Measurements from ENCODE around the gene WDR7. TPM values are rescaled to one million over a fixed set of nuclear protein-coding genes. Genes with fewer than 3 reads are reported as not detected.
A peak's percentile ranks its signal among the peaks of the same experiment; 100 is the strongest.

The WDR7 gene
- total and polyA plus RNA-seq, 9 of the 15 experiments (the other 6 are each of a cell fraction or from before 2014, with no cell fraction given): 1.4 to 9.4 (median 5.3) TPM

DNA sequence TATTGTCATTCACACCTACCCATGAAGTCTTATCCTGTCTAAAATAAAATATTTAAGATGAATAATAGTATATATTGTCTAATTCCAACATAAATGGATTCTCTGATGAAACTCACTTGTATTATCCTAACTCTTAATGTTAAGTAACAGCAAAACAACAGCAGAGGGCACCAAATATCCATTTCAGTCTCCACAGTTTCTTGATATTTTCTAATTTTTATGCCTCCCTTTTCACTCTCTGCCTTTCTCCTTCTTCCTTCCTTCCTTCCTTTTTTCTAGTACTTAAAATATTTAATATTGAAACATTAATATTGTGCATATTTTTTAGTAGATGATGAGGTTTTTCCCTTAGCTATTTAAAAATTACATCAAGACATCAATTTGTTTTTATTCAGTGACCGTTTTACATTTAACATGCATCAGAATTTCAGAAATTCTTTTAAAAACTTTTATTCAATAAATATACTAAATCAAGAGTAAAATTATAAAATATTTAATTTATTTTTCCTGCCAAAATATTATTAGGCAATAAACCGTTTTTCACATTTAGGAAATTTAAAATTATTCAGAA is 97.6 kb downstream of the WDR7 start (continued):
- TF ChIP-seq ARHGAP35 (IDR thresholded peaks at IDR 0.05; ENCODE audit: partially characterized antibody) (no peak), SMC3 (conservative IDR thresholded peaks at IDR 0.05; ENCODE audit: insufficient read depth, low read depth, low read length) (0 out of 2 replicates have a peak, but pooled peaks have one; percentile 19), RAD21 (CRISPR knock-in tag; conservative IDR thresholded peaks at IDR 0.05 in 1 of 2, IDR thresholded peaks at IDR 0.05 in 1 of 2) (peak; percentile 61 to 65)
- TF ChIP-seq, protein P1, sequence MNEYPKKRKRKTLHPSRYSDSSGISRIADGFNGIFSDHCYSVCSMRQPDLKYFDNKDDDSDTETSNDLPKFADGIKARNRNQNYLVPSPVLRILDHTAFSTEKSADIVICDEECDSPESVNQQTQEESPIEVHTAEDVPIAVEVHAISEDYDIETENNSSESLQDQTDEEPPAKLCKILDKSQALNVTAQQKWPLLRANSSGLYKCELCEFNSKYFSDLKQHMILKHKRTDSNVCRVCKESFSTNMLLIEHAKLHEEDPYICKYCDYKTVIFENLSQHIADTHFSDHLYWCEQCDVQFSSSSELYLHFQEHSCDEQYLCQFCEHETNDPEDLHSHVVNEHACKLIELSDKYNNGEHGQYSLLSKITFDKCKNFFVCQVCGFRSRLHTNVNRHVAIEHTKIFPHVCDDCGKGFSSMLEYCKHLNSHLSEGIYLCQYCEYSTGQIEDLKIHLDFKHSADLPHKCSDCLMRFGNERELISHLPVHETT (CRISPR knock-in tag; conservative IDR thresholded peaks at IDR 0.05 in 1 of 2, IDR thresholded peaks at IDR 0.05 in 1 of 2): no peak

DNA sequence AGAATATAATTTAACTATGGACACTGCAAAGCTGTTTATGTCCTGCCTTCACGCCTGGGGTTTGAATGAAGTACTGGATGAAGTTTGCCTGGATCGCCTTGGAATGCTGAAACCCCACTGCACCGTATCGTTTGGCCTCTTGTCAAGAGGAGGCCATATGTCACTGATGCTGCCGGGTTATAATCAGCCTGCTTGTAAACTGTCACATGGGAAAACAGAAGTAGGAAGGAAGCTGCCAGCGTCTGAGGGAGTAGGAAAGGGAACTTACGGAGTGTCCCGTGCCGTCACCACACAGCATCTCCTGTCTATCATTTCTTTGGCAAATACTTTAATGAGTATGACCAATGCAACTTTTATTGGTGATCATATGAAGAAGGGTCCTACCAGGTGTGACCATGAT is 105.8 kb downstream of the WDR7 start:
- FAIRE-seq: no peak

More for the DNA sequence above, 105.8 kb downstream of the WDR7 start:
- no peak overlapping the region for H3K9ac ChIP-seq (ENCODE audit: insufficient read depth in 1 of 2, low read depth in 2 of 2, low read length in 2 of 2)
- H3K4me1 ChIP-seq (replicated peaks in 1 of 2; ENCODE audit: control insufficient read depth in 2 of 2, insufficient read depth in 2 of 2, low read length in 2 of 2): no peaks in the 10 kb centered on the region
- no peaks in the 10 kb centered on the region for H3K79me2 ChIP-seq (ENCODE audit: control insufficient read depth, insufficient read depth, low read length)
- peaks cover 2% of the 10 kb centered on the region for H3K9me1 ChIP-seq (ENCODE audit: control insufficient read depth, insufficient read depth, low read length)
- WGBS (ENCODE audit: insufficient coverage, low coverage, missing lambda C conversion rate): 79% methylated on average over 9 of the region's 9 CpGs
- TF ChIP-seq ASH1L (IDR thresholded peaks at IDR 0.05; ENCODE audit: borderline replicate concordance, low read depth, partially characterized antibody) (no peak), STAT5B (CRISPR knock-in tag; IDR thresholded peaks at IDR 0.05) (no peak), CCAR2 (IDR thresholded peaks at IDR 0.05; ENCODE audit: low read depth, low read length) (no peak)
- TF ChIP-seq, protein P2, sequence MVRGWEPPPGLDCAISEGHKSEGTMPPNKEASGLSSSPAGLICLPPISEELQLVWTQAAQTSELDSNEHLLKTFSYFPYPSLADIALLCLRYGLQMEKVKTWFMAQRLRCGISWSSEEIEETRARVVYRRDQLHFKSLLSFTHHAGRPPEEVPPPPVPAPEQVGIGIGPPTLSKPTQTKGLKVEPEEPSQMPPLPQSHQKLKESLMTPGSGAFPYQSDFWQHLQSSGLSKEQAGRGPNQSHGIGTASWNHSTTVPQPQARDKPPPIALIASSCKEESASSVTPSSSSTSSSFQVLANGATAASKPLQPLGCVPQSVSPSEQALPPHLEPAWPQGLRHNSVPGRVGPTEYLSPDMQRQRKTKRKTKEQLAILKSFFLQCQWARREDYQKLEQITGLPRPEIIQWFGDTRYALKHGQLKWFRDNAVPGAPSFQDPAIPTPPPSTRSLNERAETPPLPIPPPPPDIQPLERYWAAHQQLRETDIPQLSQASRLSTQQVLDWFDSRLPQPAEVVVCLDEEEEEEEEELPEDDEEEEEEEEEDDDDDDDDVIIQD (CRISPR knock-in tag; IDR thresholded peaks at IDR 0.05): no peak
- TF ChIP-seq, protein P3, sequence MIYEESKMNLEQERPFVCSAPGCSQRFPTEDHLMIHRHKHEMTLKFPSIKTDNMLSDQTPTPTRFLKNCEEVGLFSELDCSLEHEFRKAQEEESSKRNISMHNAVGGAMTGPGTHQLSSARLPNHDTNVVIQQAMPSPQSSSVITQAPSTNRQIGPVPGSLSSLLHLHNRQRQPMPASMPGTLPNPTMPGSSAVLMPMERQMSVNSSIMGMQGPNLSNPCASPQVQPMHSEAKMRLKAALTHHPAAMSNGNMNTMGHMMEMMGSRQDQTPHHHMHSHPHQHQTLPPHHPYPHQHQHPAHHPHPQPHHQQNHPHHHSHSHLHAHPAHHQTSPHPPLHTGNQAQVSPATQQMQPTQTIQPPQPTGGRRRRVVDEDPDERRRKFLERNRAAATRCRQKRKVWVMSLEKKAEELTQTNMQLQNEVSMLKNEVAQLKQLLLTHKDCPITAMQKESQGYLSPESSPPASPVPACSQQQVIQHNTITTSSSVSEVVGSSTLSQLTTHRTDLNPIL (CRISPR knock-in tag; IDR thresholded peaks at IDR 0.05): no peak
- TF ChIP-seq, protein P4, sequence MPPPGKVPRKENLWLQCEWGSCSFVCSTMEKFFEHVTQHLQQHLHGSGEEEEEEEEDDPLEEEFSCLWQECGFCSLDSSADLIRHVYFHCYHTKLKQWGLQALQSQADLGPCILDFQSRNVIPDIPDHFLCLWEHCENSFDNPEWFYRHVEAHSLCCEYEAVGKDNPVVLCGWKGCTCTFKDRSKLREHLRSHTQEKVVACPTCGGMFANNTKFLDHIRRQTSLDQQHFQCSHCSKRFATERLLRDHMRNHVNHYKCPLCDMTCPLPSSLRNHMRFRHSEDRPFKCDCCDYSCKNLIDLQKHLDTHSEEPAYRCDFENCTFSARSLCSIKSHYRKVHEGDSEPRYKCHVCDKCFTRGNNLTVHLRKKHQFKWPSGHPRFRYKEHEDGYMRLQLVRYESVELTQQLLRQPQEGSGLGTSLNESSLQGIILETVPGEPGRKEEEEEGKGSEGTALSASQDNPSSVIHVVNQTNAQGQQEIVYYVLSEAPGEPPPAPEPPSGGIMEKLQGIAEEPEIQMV (tag; conservative IDR thresholded peaks at IDR 0.05; ENCODE audit: low read depth): no peak
- no peak overlapping the region for H2AFZ ChIP-seq (ENCODE audit: low read depth, low read length)
- H3K4me2 ChIP-seq (ENCODE audit: insufficient read depth, low read length): no peak overlapping the region
- no peaks in the 10 kb centered on the region for H3K9me3 ChIP-seq (replicated peaks; ENCODE audit: control insufficient read depth, insufficient read depth, low read depth, low read length)
- H3K36me3 ChIP-seq (ENCODE audit: control insufficient read depth, insufficient read depth, low read length): no peaks in the 10 kb centered on the region
- in situ Hi-C loops (cut with MboI): no loop called here
- BruUV-seq (replicated peaks): no TSS peak
- no peak overlapping the region for H3K4me3 ChIP-seq
- DNase-seq (ENCODE audit: extremely low read depth in 1 of 4, low spot score in 3 of 4) (no peak), ATAC-seq (no peak)
- no peak overlapping the region for H3K27ac ChIP-seq (ENCODE audit: extremely low read depth, low read depth, low read length)
- H4K20me1 ChIP-seq (replicated peaks; ENCODE audit: control insufficient read depth, insufficient read depth, low read length): no peaks in the 10 kb centered on the region; the same call in 1 of the 2 replicates
- ChIA-PET CTCF (ENCODE audit: low intra/inter-chr PET ratio) (no interaction called here), POLR2A (no interaction called here)
- no peaks in the 10 kb centered on the region for H3K27me3 ChIP-seq (ENCODE audit: control insufficient read depth in 2 of 2, insufficient read depth in 2 of 2, low read length in 2 of 2)
- intact Hi-C loops (cut with micrococcal nuclease): no loop called here

Measured in K562 (cell line).